Cardiac muscle cell (in vitro differentiated cells and primary cell): ENCODE data around the gene STEAP4. TPM values are rescaled to one million over a fixed set of nuclear protein-coding genes. Genes with fewer than 3 reads are reported as not detected.

ENCODE experiments used
- DNase-seq, 2 donors: peaks; one replicate each; pipeline versions ENCODE4 v3.0.0 to v3.0.0-alpha.2; 2010 to 2017; ENCODE audit warnings: low read depth in 1 of 2, low spot score in 1 of 2
- H3K27ac ChIP-seq: fragments of 200-600 bp; sonication (generic); 2 replicates; pipeline ENCODE4 v1.5.1; 2016
- H3K27me3 ChIP-seq: fragments of 200-600 bp; sonication (generic); 2 replicates; pipeline ENCODE4 v1.6.0; 2016; ENCODE audit warnings: control low read depth
- H3K36me3 ChIP-seq: fragments of 200-600 bp; sonication (generic); 2 replicates; pipeline ENCODE4 v1.5.1; 2016; ENCODE audit warnings: control low read depth
- H3K4me1 ChIP-seq: fragments of 200-600 bp; sonication (generic); 2 replicates; pipeline ENCODE4 v1.8.1; 2017; ENCODE audit warnings: low read depth, mild to moderate bottlenecking, mixed run types
- H3K4me3 ChIP-seq: fragments of 200-600 bp; sonication (generic); 2 replicates; pipeline ENCODE4 v1.5.1; 2016; ENCODE audit warnings: mild to moderate bottlenecking
- H3K9me3 ChIP-seq: fragments of 200-600 bp; sonication (generic); 2 replicates; pipeline ENCODE4 v1.5.1; 2017; ENCODE audit warnings: low read depth, mild to moderate bottlenecking, control low read depth
- CTCF ChIP-seq: IDR thresholded peaks from 2 replicates; pipeline ENCODE4 v1.5.1; 2012; ENCODE audit warnings: low read depth, mild to moderate bottlenecking, low read length
- polyA plus RNA-seq: library from polyadenylated mRNA; unstranded; fragments of >200 nt; fragmentation: Nextera tagmentation; extraction: Ambion mirVana; gene quantifications from 2 replicates; pipeline ENCODE4 v1.2.1, GENCODE V29; 2016
- total RNA-seq: library from RNA; depleted of rRNA; stranded (reverse); fragments of >200 nt; gene quantifications from 2 replicates; pipeline ENCODE4 v1.2.3, GENCODE V29; 2016

Gene STEAP4
- total and polyA plus RNA-seq, 2 experiments from 2014 or later: not detected

GRCh38 chr7:88331322-88331721 lies 24.6 kb upstream of the STEAP4 start:
- DNase-seq: no peak
- H3K9me3 ChIP-seq: no peaks in the 10 kb centered on the region
- H3K4me3 ChIP-seq: no peak overlapping the region
- H3K4me1 ChIP-seq: no peaks in the 10 kb centered on the region
- no peaks in the 10 kb centered on the region for H3K27me3 ChIP-seq
- H3K36me3 ChIP-seq: no peaks in the 10 kb centered on the region
- TF ChIP-seq CTCF: no peak
- H3K27ac ChIP-seq: no peak overlapping the region

GRCh38 chr7:88329532-88330463 lies 23.1 kb upstream of the STEAP4 start:
- Histone ChIP-seq H3K4me3 (no peak overlapping the region), H3K27ac (no peak overlapping the region), H3K4me1 (no peaks in the 10 kb centered on the region), H3K36me3 (no peaks in the 10 kb centered on the region), H3K9me3 (no peaks in the 10 kb centered on the region), H3K27me3 (no peaks in the 10 kb centered on the region)
- DNase-seq: no peak
- TF ChIP-seq CTCF: no peak

GRCh38 chr7:88328787-88329186 lies 22.1 kb upstream of the STEAP4 start:
- no peak overlapping the region for H3K4me3 ChIP-seq

GRCh38 chr7:88324699-88325098 lies 18.0 kb upstream of the STEAP4 start:
- H3K36me3 ChIP-seq: no peaks in the 10 kb centered on the region

More at GRCh38 chr7:88328787-88329186, 22.1 kb upstream of the STEAP4 start:
- H3K4me1 ChIP-seq: no peaks in the 10 kb centered on the region
- no peak for TF ChIP-seq CTCF
- DNase-seq: no peak
- H3K27ac ChIP-seq: no peak overlapping the region
- H3K9me3 ChIP-seq: no peaks in the 10 kb centered on the region
- H3K36me3 ChIP-seq: no peaks in the 10 kb centered on the region
- no peaks in the 10 kb centered on the region for H3K27me3 ChIP-seq

GRCh38 chr7:88322151-88322550 lies 15.5 kb upstream of the STEAP4 start:
- no peaks in the 10 kb centered on the region for H3K27me3 ChIP-seq
- TF ChIP-seq CTCF: no peak
- no peak overlapping the region for H3K27ac ChIP-seq

More at GRCh38 chr7:88324699-88325098, 18.0 kb upstream of the STEAP4 start:
- Histone ChIP-seq H3K27me3 (no peaks in the 10 kb centered on the region), H3K9me3 (no peaks in the 10 kb centered on the region), H3K27ac (no peak overlapping the region), H3K4me1 (no peaks in the 10 kb centered on the region), H3K4me3 (no peak overlapping the region)
- no peak for TF ChIP-seq CTCF
- DNase-seq: no peak

More at GRCh38 chr7:88322151-88322550, 15.5 kb upstream of the STEAP4 start:
- H3K9me3 ChIP-seq: no peaks in the 10 kb centered on the region
- H3K4me1 ChIP-seq: no peaks in the 10 kb centered on the region
- no peak for DNase-seq
- no peaks in the 10 kb centered on the region for H3K36me3 ChIP-seq
- no peak overlapping the region for H3K4me3 ChIP-seq
